H1 (cell line): ENCODE data around the gene ARID5B. TPM values are rescaled to one million over a fixed set of nuclear protein-coding genes. Genes with fewer than 3 reads are reported as not detected.

Experiments
- CTCF ChIA-PET: fragments of 300-600 bp; sonication (Branson Sonifier 250); formaldehyde crosslinking; loops from one replicate; lab custom pipeline; 2021; ENCODE audit not compliant: partially characterized antibody; lab: Charles Lee
- POLR2A ChIA-PET: fragments of 300-600 bp; sonication (Branson Sonifier 250); formaldehyde crosslinking; loops from one replicate; lab custom pipeline; 2021; ENCODE audit warnings: inconsistent platforms; ENCODE audit not compliant: partially characterized antibody; lab: Charles Lee
- DNase-seq, 2 experiments: peaks; one replicate each; pipeline versions ENCODE4 v3.0.0 to v3.0.0-alpha.2; 2010 to 2022; ENCODE audit warnings: low spot score in 2 of 2, low read depth in 1 of 2, mixed read lengths in 1 of 2
- FAIRE-seq: peaks from 2 replicates; lab custom pipeline; 2011; peaks lifted over from hg19 to GRCh38; lab: Jason Lieb, UNC
- H2AFZ ChIP-seq: 2 replicates; pipeline ENCODE4 v1.8.1; 2012; ENCODE audit warnings: low read length, inconsistent platforms
- H2AK5ac ChIP-seq: 2 replicates; pipeline ENCODE4 v1.6.1; 2013; ENCODE audit warnings: low read depth, low read length
- H2BK120ac ChIP-seq: replicated peaks from 2 replicates; pipeline ENCODE3; 2013; ENCODE audit warnings: low read depth, low read length, inconsistent platforms
- H2BK12ac ChIP-seq: 2 replicates; pipeline ENCODE4 v1.6.1; 2013; ENCODE audit warnings: low read depth, low read length
- H2BK15ac ChIP-seq: 2 replicates; pipeline ENCODE4 v1.6.1; 2013; ENCODE audit warnings: low read length
- H2BK20ac ChIP-seq: 2 replicates; pipeline ENCODE4 v1.6.1; 2013; ENCODE audit warnings: low read length
- H2BK5ac ChIP-seq: 2 replicates; pipeline ENCODE4 v1.6.1; 2013; ENCODE audit warnings: low read depth, low read length
- H3K14ac ChIP-seq: 2 replicates; pipeline ENCODE4 v1.6.1; 2013; ENCODE audit warnings: inconsistent platforms; ENCODE audit not compliant: insufficient read length
- H3K18ac ChIP-seq: 2 replicates; pipeline ENCODE4 v1.6.1; 2013; ENCODE audit warnings: low read length; ENCODE audit errors: extremely low read depth
- H3K23ac ChIP-seq: 2 replicates; pipeline ENCODE4 v1.6.1; 2013; ENCODE audit warnings: inconsistent platforms; ENCODE audit not compliant: insufficient read length
- H3K23me2 ChIP-seq: 2 replicates; pipeline ENCODE4 v1.6.1; 2013; ENCODE audit warnings: low read depth, low read length
- H3K27ac ChIP-seq: 2 replicates; pipeline ENCODE4 v1.6.1; 2011; ENCODE audit warnings: low read depth, low read length, inconsistent platforms
- H3K27me3 ChIP-seq, 4 experiments: replicated peaks in 1 of 4; 1 replicate in 1 of 4; 2 replicates in 3 of 4; pipeline versions ENCODE4 v1.6.1 to v1.8.1; 2011 to 2013; ENCODE audit warnings: low read length in 3 of 4, mild to moderate bottlenecking in 3 of 4, inconsistent platforms in 2 of 4, mixed read lengths in 2 of 4, moderate library complexity in 1 of 4; ENCODE audit not compliant: control insufficient read depth in 3 of 4, insufficient read depth in 3 of 4; ENCODE audit errors: extremely low read depth in 1 of 4
- H3K36me3 ChIP-seq, 4 experiments: 2 replicates each; pipeline versions ENCODE4 v1.6.1 to v1.8.1; 2011 to 2013; ENCODE audit warnings: mild to moderate bottlenecking in 4 of 4, low read length in 3 of 4, moderate library complexity in 2 of 4, control low read depth in 1 of 4, inconsistent platforms in 1 of 4; ENCODE audit not compliant: insufficient read depth in 4 of 4, control insufficient read depth in 2 of 4
- H3K4ac ChIP-seq: replicated peaks from 2 replicates; pipeline ENCODE3; 2013; ENCODE audit warnings: low read length, low read depth, mixed read lengths, inconsistent platforms; ENCODE audit not compliant: insufficient read length
- H3K4me1 ChIP-seq, 4 experiments: replicated peaks in 1 of 4; 1 replicate in 1 of 4; 2 replicates in 3 of 4; pipeline versions ENCODE4 v1.6.1 to v1.8.1; 2011 to 2013; ENCODE audit warnings: low read length in 3 of 4, inconsistent platforms in 2 of 4, mixed read lengths in 1 of 4; ENCODE audit not compliant: insufficient read depth in 4 of 4, control insufficient read depth in 3 of 4
- H3K4me2 ChIP-seq, 2 experiments: 2 replicates each; pipeline versions ENCODE4 v1.6.1 to v1.8.1; 2011 to 2013; ENCODE audit warnings: low read depth in 2 of 2, low read length in 2 of 2, control low read depth in 1 of 2, inconsistent platforms in 1 of 2, mild to moderate bottlenecking in 1 of 2; ENCODE audit not compliant: insufficient read depth in 1 of 2
- H3K4me3 ChIP-seq, 4 experiments: fragments of 200-600, 300-600 bp in 1 of 4; sonication (generic), shearing (Covaris generic), sonication (Bioruptor Twin) in 1 of 4; 2 replicates each; pipeline versions ENCODE4 v1.5.1 to v1.8.1; 2011 to 2016; ENCODE audit warnings: low read length in 4 of 4, low read depth in 3 of 4, control low read depth in 2 of 4, inconsistent platforms in 2 of 4, mild to moderate bottlenecking in 2 of 4, mixed read lengths in 1 of 4, moderate library complexity in 1 of 4; ENCODE audit not compliant: insufficient read depth in 2 of 4; ENCODE audit errors: extremely low read depth in 1 of 4
- H3K56ac ChIP-seq: replicated peaks from 2 replicates; pipeline ENCODE3; 2013; ENCODE audit warnings: low read depth, mild to moderate bottlenecking, mixed read lengths, low read length, inconsistent platforms; ENCODE audit not compliant: insufficient read length
- H3K79me1 ChIP-seq: 2 replicates; pipeline ENCODE4 v1.6.1; 2013; ENCODE audit warnings: low read depth, low read length, control low read depth
- H3K79me2 ChIP-seq, 2 experiments: 2 replicates each; pipeline versions ENCODE4 v1.6.1 to v1.8.1; 2012 to 2013; ENCODE audit warnings: low read length in 2 of 2, mild to moderate bottlenecking in 2 of 2, inconsistent platforms in 1 of 2; ENCODE audit not compliant: insufficient read depth in 2 of 2, control insufficient read depth in 1 of 2
- H3K9ac ChIP-seq, 4 experiments: replicated peaks in 1 of 4; 1 replicate in 1 of 4; 2 replicates in 3 of 4; pipeline versions ENCODE4 v1.6.1 to v1.8.1; 2011 to 2013; ENCODE audit warnings: low read depth in 3 of 4, low read length in 3 of 4, control low read depth in 2 of 4, mild to moderate bottlenecking in 2 of 4, moderate library complexity in 2 of 4, inconsistent platforms in 1 of 4; ENCODE audit errors: extremely low read depth in 1 of 4
- H3K9me3 ChIP-seq, 2 experiments: 2 replicates each; pipeline versions ENCODE4 v1.6.1 to v1.8.1; 2012 to 2013; ENCODE audit warnings: mild to moderate bottlenecking in 2 of 2, moderate library complexity in 2 of 2, control low read depth in 1 of 2, inconsistent platforms in 1 of 2, low read depth in 1 of 2, low read length in 1 of 2, mixed read lengths in 1 of 2; ENCODE audit not compliant: insufficient read depth in 2 of 2
- H4K20me1 ChIP-seq, 2 experiments: replicated peaks in 1 of 2; 2 replicates each; pipeline versions ENCODE3 to v1.8.1; 2011 to 2013; ENCODE audit warnings: inconsistent platforms in 2 of 2, low read length in 2 of 2, mild to moderate bottlenecking in 1 of 2; ENCODE audit not compliant: insufficient read depth in 2 of 2, control insufficient read depth in 1 of 2
- H4K5ac ChIP-seq: 2 replicates; pipeline ENCODE4 v1.6.1; 2013; ENCODE audit warnings: low read length, low read depth, mixed read lengths, inconsistent platforms; ENCODE audit not compliant: insufficient read length
- H4K8ac ChIP-seq: 2 replicates; pipeline ENCODE4 v1.8.0; 2013; ENCODE audit warnings: mild to moderate bottlenecking, moderate library complexity, low read length, inconsistent platforms; ENCODE audit not compliant: insufficient read depth; ENCODE audit errors: extremely low read depth
- H4K91ac ChIP-seq: replicated peaks from 2 replicates; pipeline ENCODE3; 2013; ENCODE audit warnings: low read length, mixed read lengths, inconsistent platforms; ENCODE audit not compliant: insufficient read length
- BACH1 ChIP-seq: IDR thresholded peaks from 2 replicates; pipeline ENCODE4 v1.6.1; 2012; ENCODE audit warnings: low read length, improper control_type of control experiment
- BCL11A ChIP-seq, 2 experiments: IDR thresholded peaks; one replicate each; pipeline ENCODE4 v1.6.1; 2011; ENCODE audit warnings: low read depth in 2 of 2, low read length in 2 of 2, mild to moderate bottlenecking in 2 of 2
- GTF2F1 ChIP-seq: IDR thresholded peaks from 2 replicates; pipeline ENCODE4 v1.6.1; 2012; ENCODE audit warnings: low read depth, low read length, improper control_type of control experiment, borderline replicate concordance
- KDM4A ChIP-seq: IDR thresholded peaks from one replicate; pipeline ENCODE4 v1.7.1; 2012; ENCODE audit warnings: low read depth, mild to moderate bottlenecking, moderate library complexity, low read length, inconsistent platforms; ENCODE audit not compliant: severe bottlenecking
- RAD21 ChIP-seq, 2 experiments: IDR thresholded peaks in 1 of 2; conservative IDR thresholded peaks in 1 of 2; 2 replicates each; pipeline ENCODE4 v1.6.1; 2011; ENCODE audit warnings: low read depth in 2 of 2, low read length in 2 of 2, improper control_type of control experiment in 1 of 2, inconsistent platforms in 1 of 2, mild to moderate bottlenecking in 1 of 2, moderate library complexity in 1 of 2
- RFX5 ChIP-seq: IDR thresholded peaks from 2 replicates; pipeline ENCODE4 v1.6.1; 2011; ENCODE audit warnings: low read depth, low read length, improper control_type of control experiment, borderline replicate concordance
- SAP30 ChIP-seq: fragments of 300-600 bp; sonication (generic); IDR thresholded peaks from 2 replicates; pipeline ENCODE4 v1.7.1; 2012; ENCODE audit warnings: low read length, moderate library complexity, mild to moderate bottlenecking, inconsistent platforms; ENCODE audit not compliant: insufficient read depth, insufficient replicate concordance
- SIRT6 ChIP-seq: IDR thresholded peaks from one replicate; pipeline ENCODE4 v1.7.1; 2012; ENCODE audit warnings: low read length, inconsistent platforms
- SIX5 ChIP-seq: IDR thresholded peaks from 2 replicates; pipeline ENCODE4 v1.6.1; 2011; ENCODE audit warnings: mild to moderate bottlenecking, low read depth, low read length
- SUZ12 ChIP-seq: fragments of 200-600 bp; sonication (generic); IDR thresholded peaks from 2 replicates; pipeline ENCODE4 v1.6.1; 2012; ENCODE audit warnings: mild to moderate bottlenecking, inconsistent platforms, low read length, moderate library complexity, mixed read lengths
- YY1 ChIP-seq: IDR thresholded peaks from 2 replicates; pipeline ENCODE4 v1.6.1; 2011; ENCODE audit warnings: low read depth, mild to moderate bottlenecking, low read length
- WGBS, 2 experiments: shearing (Covaris generic) in 1 of 2; methylation state at CpG; one replicate each; pipeline versions ENCODE4 v1.1.6 to v1.1.7; 2013 to 2015; ENCODE audit warnings: low lambda C conversion rate in 2 of 2, mixed read lengths in 2 of 2, inconsistent platforms in 1 of 2, low coverage in 1 of 2, missing lambda C conversion rate in 1 of 2; ENCODE audit not compliant: insufficient replicate concordance in 2 of 2, insufficient coverage in 1 of 2, insufficient read length in 1 of 2; ENCODE audit errors: extremely low coverage in 1 of 2, missing lambda C conversion rate in 1 of 2; 5-methylcytosine and 5-hydroxymethylcytosine counted together
- polyA plus RNA-seq, 7 experiments: library from polyadenylated mRNA; depleted of rRNA in 3 of 7; stranded (reverse) in 5 of 7; unstranded in 2 of 7; fragments of >200 nt in 5 of 7; fragments of 200-250 nt in 2 of 7; gene quantifications; 1 replicate in 5 of 7; 2 replicates in 1 of 7; 4 replicates in 1 of 7; pipeline versions ENCODE4 v1.2.1 to v1.2.3, GENCODE V29; 2011 to 2013; ENCODE audit warnings: missing spikeins in 2 of 7, mixed read lengths in 2 of 7
- total RNA-seq: library from RNA; stranded (reverse); fragmentation: NEBNext Ultra II Directional; extraction: Animal tissue kit (Norgen Biotek cat#: 25700); gene quantifications from 2 replicates; pipeline ENCODE4 v1.2.1, GENCODE V29; 2021

Gene ARID5B
- total and polyA plus RNA-seq, 2 of the 8 experiments (the other 6 are each of a cell fraction or from before 2014, with no cell fraction given), result 0.21 to 1.1 TPM

DNA sequence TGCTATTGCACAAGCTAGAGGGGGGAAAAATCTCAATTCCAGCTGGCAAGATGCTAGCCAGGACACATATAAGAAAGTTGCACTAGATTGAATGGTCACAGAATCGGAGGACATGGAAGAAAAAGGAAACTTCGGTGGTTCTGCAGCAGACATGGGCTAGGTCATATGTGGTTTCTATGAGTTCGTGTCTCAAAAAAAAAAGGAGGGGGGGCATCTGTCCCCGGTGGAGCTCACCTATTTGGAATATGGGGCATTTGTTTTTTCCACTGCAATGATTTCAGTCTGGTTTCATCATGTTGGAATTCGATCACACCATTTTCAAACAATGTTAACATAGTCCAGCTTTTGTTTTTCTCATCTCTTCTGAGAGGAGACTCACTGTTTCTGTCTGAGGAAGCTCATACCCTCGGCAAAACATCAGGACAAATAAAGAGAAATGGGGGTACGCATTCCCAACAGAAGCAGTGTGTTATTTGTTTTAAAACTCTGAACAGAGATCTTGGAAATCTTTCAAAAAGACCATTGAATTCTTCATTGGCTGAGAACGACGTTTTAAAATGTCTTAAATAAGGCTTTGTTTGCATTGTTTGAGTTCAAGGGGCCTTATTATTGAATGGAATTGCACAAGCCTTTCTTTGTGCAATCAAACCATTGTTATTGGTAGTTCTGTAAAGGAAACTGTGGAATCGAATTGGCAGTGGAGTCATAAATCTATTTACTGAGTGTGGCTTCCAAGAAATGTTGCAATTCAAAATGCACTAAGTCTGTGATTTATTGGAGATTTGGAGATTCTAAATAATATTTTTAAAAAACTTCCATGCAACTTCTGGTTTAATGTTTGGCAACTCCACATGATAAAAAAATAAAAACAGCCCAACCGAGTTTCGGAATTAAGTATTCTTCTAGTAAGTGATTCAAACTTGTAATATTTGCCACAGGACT, 194.0 kb downstream of the ARID5B start:
- Histone ChIP-seq H4K5ac (no peak overlapping the region), H3K4me1 (no peaks in the 10 kb centered on the region), H3K79me1 (no peaks in the 10 kb centered on the region), H3K79me2 (no peaks in the 10 kb centered on the region), H3K4ac (no peak overlapping the region), H3K4me3 (no peak overlapping the region), H4K91ac (no peak overlapping the region), H2BK15ac (no peak overlapping the region), H3K23ac (no peak overlapping the region), H2BK120ac (no peak overlapping the region), H2BK5ac (no peak overlapping the region), H2BK20ac (no peak overlapping the region), H3K18ac (no peak overlapping the region), H3K36me3 (no peaks in the 10 kb centered on the region), H3K4me2 (no peak overlapping the region), H3K56ac (no peak overlapping the region), H3K14ac (no peak overlapping the region), H3K9ac (no peak overlapping the region), H3K27ac (no peak overlapping the region), H2AFZ (0 out of 2 replicates have a peak overlapping the region, but pooled peaks have one; percentile 41), H3K23me2 (no peaks in the 10 kb centered on the region), H3K27me3 (no peaks in the 10 kb centered on the region), H2BK12ac (no peak overlapping the region), H4K8ac (no peak overlapping the region), H4K20me1 (no peaks in the 10 kb centered on the region), H2AK5ac (no peak overlapping the region), H3K9me3 (no peaks in the 10 kb centered on the region)
- 87% methylated on average over 12 of the region's 12 CpGs; no CpG with 5 or more reads in 1 of the 2 experiments for WGBS, 2 experiments
- FAIRE-seq (no peak), DNase-seq (no peak)
- ChIA-PET CTCF (interaction anchor here (0.5 to 1.1 kb wide), 2 partner anchors 8 to 13 kb away, joined by 3 to 4 read pairs; no protein-coding TSS in a partner anchor), POLR2A (no interaction called here)
- TF ChIP-seq SUZ12 (no peak), SIX5 (no peak), RAD21 (IDR thresholded peaks at IDR 0.05 in 1 of 2, conservative IDR thresholded peaks at IDR 0.05 in 1 of 2; ENCODE audit: low read depth in 2 of 2, low read length in 2 of 2) (no peak), BCL11A (IDR thresholded peaks at IDR 0.05; ENCODE audit: low read depth in 2 of 2, low read length in 2 of 2) (no peak), GTF2F1 (no peak), SIRT6 (no peak), RFX5 (no peak), SAP30 (no peak), YY1 (no peak), BACH1 (no peak), KDM4A (no peak)
